Gastrocnemius medialis (tissue), 4 donors: ENCODE measurements around the gene RPS26. TPM values are rescaled to one million over a fixed set of nuclear protein-coding genes. Genes with fewer than 3 reads are reported as not detected.
"Not testable (repeated sequence)": the region's sequence is repeated elsewhere in the genome, so short reads cannot be mapped to it uniquely, and the experiment has no call there.

Source experiments
- ATAC-seq, 2 donors: fragments of 150-250 bp; one replicate each; pipeline ENCODE4 v1.9.1; 2016
- DNase-seq, 2 donors: peaks; one replicate each; pipeline ENCODE4 v3.0.0-alpha.2; 2019
- H3K27ac ChIP-seq, 4 donors: fragments of 200-600 bp; sonication (generic); 1 replicate in 1 of 4; 2 replicates in 3 of 4; pipeline ENCODE4 v1.5.1; 2016 to 2018; ENCODE audit warnings: mild to moderate bottlenecking in 2 of 4, moderate library complexity in 1 of 4
- H3K27me3 ChIP-seq, 3 donors: fragments of 200-600 bp; sonication (generic) in 2 of 3; 1 replicate in 1 of 3; 2 replicates in 2 of 3; pipeline versions ENCODE4 v1.5.1 to v1.6.0; 2016 to 2019; ENCODE audit warnings: mild to moderate bottlenecking in 1 of 3, moderate library complexity in 1 of 3
- H3K36me3 ChIP-seq, 2 donors: fragments of 200-600 bp; sonication (generic) in 1 of 2; one replicate each; pipeline ENCODE4 v1.5.1; 2017 to 2018
- H3K4me1 ChIP-seq, 2 donors: fragments of 200-600 bp; sonication (generic) in 1 of 2; one replicate each; pipeline ENCODE4 v1.5.1; 2016 to 2017; ENCODE audit warnings: mild to moderate bottlenecking in 2 of 2
- H3K4me3 ChIP-seq, 4 donors: fragments of 200-600 bp; sonication (generic) in 3 of 4; 1 replicate in 1 of 4; 2 replicates in 3 of 4; pipeline ENCODE4 v1.5.1; 2016 to 2019; ENCODE audit warnings: mild to moderate bottlenecking in 2 of 4
- H3K9me3 ChIP-seq, 3 donors: fragments of 200-600 bp; sonication (generic) in 2 of 3; 1 replicate in 1 of 3; 2 replicates in 2 of 3; pipeline ENCODE4 v1.5.1; 2016 to 2019
- CTCF ChIP-seq, 5 experiments: fragments of 450-650 bp in 3 of 5; fragments of 200-600 bp in 2 of 5; sonication (generic) in 2 of 5; IDR thresholded peaks in 4 of 5; conservative IDR thresholded peaks in 1 of 5; 1 replicate in 4 of 5; 2 replicates in 1 of 5; pipeline ENCODE4 v1.5.1; 2016 to 2019; ENCODE audit warnings: antibody characterized with exemption in 5 of 5, mild to moderate bottlenecking in 3 of 5, moderate library complexity in 3 of 5
- POLR2A ChIP-seq, 2 donors: fragments of 450-650 bp; IDR thresholded peaks; one replicate each; pipeline ENCODE4 v1.6.1; 2017; ENCODE audit warnings: antibody characterized with exemption in 2 of 2, mild to moderate bottlenecking in 2 of 2, moderate library complexity in 2 of 2
- in situ Hi-C, 4 donors: fragments of 200-750 bp; cut with MboI; loops; one replicate each; pipeline versions ENCODE4 v1.15.0 to v1.8.0; 2017; ENCODE audit warnings: low sequenced_read_pairs in 4 of 4
- intact Hi-C: fragments of 100-400 bp; cut with DNase I; formaldehyde crosslinking; loops from one replicate; pipeline ENCODE4 v1.15.1; 2023; ENCODE audit warnings: low total_unique reads
- total RNA-seq, 4 donors: library from RNA; depleted of rRNA; stranded (reverse); fragments of >200 nt; gene quantifications; one replicate each; pipeline versions ENCODE4 v1.1.0 to v1.2.3, GENCODE V29; 2016

RPS26 gene
- total RNA-seq, 4 donors from 2014 or later, result 618 to 1,648 (median 1,209) TPM

- TF ChIP-seq POLR2A (IDR thresholded peaks at IDR 0.05), result no peak
- TF ChIP-seq CTCF (IDR thresholded peaks at IDR 0.05 in 4 of 5, conservative IDR thresholded peaks at IDR 0.05 in 1 of 5), result no peak
- Histone ChIP-seq H3K27me3 (no peaks in the 10 kb centered on the region), H3K36me3 (no peaks in the 10 kb centered on the region), H3K4me3 (no peak overlapping the region), H3K4me1 (no peaks in the 10 kb centered on the region), H3K27ac (no peak overlapping the region), H3K9me3 (no peaks in the 10 kb centered on the region)
- intact Hi-C loops, result no loop called here
- DNase-seq (no peak), ATAC-seq (no peak)
- in situ Hi-C loops, result no loop called here
These were observed 29.9 kb downstream of the RPS26 start for GRCh38 chr12:56071648-56072047.

GRCh38 chr12:56074396-56074795 is 32.7 kb downstream of the RPS26 start:
- Histone ChIP-seq H3K9me3 (no peaks in the 10 kb centered on the region), H3K27ac (no peak overlapping the region), H3K27me3 (peaks cover 0 to 3% (median 0%) of the 10 kb centered on the region in 3 donors), H3K4me1 (peaks cover 1 to 9% of the 10 kb centered on the region in 2 donors), H3K4me3 (no peak overlapping the region), H3K36me3 (no peaks in the 10 kb centered on the region)
- in situ Hi-C loops (no loop called here), intact Hi-C loops (no loop called here)
- ATAC-seq (no peak), DNase-seq (no peak)
- TF ChIP-seq POLR2A (IDR thresholded peaks at IDR 0.05) (no peak), CTCF (IDR thresholded peaks at IDR 0.05 in 4 of 5, conservative IDR thresholded peaks at IDR 0.05 in 1 of 5) (no peak)

- H3K9me3 ChIP-seq, DNase-seq, H3K4me3 ChIP-seq, ATAC-seq, H3K36me3 ChIP-seq, in situ Hi-C loops, H3K27ac ChIP-seq: not testable (repeated sequence)
- peaks cover 3 to 19% of the 10 kb centered on the region in 2 donors for H3K4me1 ChIP-seq
- peaks cover 10 to 24% (median 12%) of the 10 kb centered on the region in 3 donors for H3K27me3 ChIP-seq
- intact Hi-C loops, result loop anchor here (2.0 kb wide), 1 partner anchor 27 kb away; the partner anchor contains the start of gene PA2G4
These were observed 36.2 kb downstream of the RPS26 start for GRCh38 chr12:56077966-56078365.

- no peak overlapping the region for H3K27ac ChIP-seq
- in situ Hi-C loops, result no loop called here
- H3K36me3 ChIP-seq, result no peaks in the 10 kb centered on the region
- peaks cover 3 to 19% of the 10 kb centered on the region in 2 donors for H3K4me1 ChIP-seq
- ATAC-seq (no peak), DNase-seq (no peak)
- peaks cover 10 to 24% (median 12%) of the 10 kb centered on the region in 3 donors for H3K27me3 ChIP-seq
- H3K4me3 ChIP-seq, result peak overlapping the region in 1 of 4 donors; percentile 54
- intact Hi-C loops, result loop anchor here (2.0 kb wide), 1 partner anchor 26 kb away; the partner anchor contains the start of gene PA2G4
- TF ChIP-seq POLR2A (IDR thresholded peaks at IDR 0.05) (no peak), CTCF (IDR thresholded peaks at IDR 0.05 in 4 of 5, conservative IDR thresholded peaks at IDR 0.05 in 1 of 5) (no peak)
- no peaks in the 10 kb centered on the region for H3K9me3 ChIP-seq
These were observed 36.7 kb downstream of the RPS26 start for GRCh38 chr12:56078427-56078826.

- intact Hi-C loops, result loop anchor here (2.0 kb wide), 1 partner anchor 26 kb away; the partner anchor contains the start of gene PA2G4
- in situ Hi-C loops, result no loop called here
- no peaks in the 10 kb centered on the region for H3K9me3 ChIP-seq
- ATAC-seq (peak; percentile 76 to 86), DNase-seq (peak; percentile 55 to 79)
- H3K4me1 ChIP-seq, result peaks cover 3 to 19% of the 10 kb centered on the region in 2 donors
- peaks cover 10 to 24% (median 12%) of the 10 kb centered on the region in 3 donors for H3K27me3 ChIP-seq
- H3K36me3 ChIP-seq, result no peaks in the 10 kb centered on the region
- peak overlapping the region; percentile 54 to 62 (median 58) for H3K4me3 ChIP-seq
- TF ChIP-seq POLR2A (IDR thresholded peaks at IDR 0.05) (peak in 1 of 2 donors; percentile 23), CTCF (IDR thresholded peaks at IDR 0.05 in 4 of 5, conservative IDR thresholded peaks at IDR 0.05 in 1 of 5) (peak; percentile 53 to 74 (median 64))
- peak overlapping the region; percentile 21 to 59 (median 39) for H3K27ac ChIP-seq
These were observed 37.4 kb downstream of the RPS26 start for GRCh38 chr12:56078931-56079722.
